Endometrial microvascular endothelial cells (primary cell): ENCODE measurements around the gene MAPRE2. TPM values are rescaled to one million over a fixed set of nuclear protein-coding genes. Genes with fewer than 3 reads are reported as not detected.

Source experiments
- in situ Hi-C: cut with HindIII; loops from 2 replicates; pipeline ENCODE4 v1.10.0; 2017; ENCODE audit warnings: low sequenced_read_pairs, low pct_unique_long_range_greater_than_20kb; ENCODE audit errors: inconsistent ontology term
- total RNA-seq: library from RNA; depleted of rRNA; stranded (reverse); fragments of >200 nt; gene quantifications from one replicate; pipeline ENCODE4 v1.2.3, GENCODE V29; 2015; ENCODE audit errors: inconsistent ontology term

The MAPRE2 gene
- total RNA-seq, 1 donor from 2014 or later = 64.9 TPM

- in situ Hi-C loops = no loop called here
Measured at GRCh38 chr18:35110059-35110458, 68.8 kb downstream of the MAPRE2 start.

DNA sequence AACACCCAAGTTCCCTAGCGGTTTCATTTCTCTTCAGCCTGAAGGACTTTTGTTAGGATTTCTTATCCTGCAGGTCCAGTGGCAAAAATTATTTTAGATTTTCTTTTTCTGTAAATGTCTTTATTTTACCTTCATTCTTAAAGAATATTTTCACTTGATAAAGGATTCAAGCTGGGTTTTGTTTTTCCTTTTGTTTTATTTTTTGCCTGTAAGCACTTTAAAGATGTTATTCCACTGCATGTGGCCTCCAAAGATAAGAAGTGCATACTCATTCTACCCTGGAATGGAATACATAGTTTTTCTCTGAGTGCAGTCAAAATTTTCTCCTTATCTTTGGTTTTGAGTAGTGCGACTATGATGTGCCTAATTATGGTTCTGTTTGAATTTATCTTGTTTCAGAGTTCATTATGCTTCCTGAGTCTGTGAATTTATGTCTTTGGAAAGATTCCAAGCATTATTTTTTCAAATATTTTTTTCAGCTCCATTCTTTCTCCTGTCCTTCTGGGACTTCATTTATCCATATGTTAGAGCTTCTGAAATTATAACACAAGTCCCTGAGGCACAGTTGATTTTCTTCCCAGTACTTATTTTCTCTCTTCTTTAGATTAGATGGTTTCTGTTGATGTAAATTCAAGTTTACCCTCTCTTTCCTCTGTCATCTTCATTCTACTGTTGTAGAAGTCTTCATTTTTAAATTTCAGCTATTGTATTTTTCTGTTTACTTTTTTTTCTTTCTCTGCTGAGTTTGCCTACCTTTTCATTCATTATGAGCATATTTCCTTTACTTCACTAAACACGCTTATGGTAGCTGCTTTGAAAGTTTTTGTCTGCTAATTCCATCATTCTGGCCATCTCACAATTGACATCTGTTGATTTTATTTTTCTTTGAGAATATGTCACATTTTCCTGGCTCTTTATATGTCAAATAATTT is 69.6 kb downstream of the MAPRE2 start:
- in situ Hi-C loops = no loop called here

- in situ Hi-C loops = no loop called here
Measured at GRCh38 chr18:35112696-35113095, 71.5 kb downstream of the MAPRE2 start.

- in situ Hi-C loops = no loop called here
Measured at GRCh38 chr18:35114305-35114704, 73.1 kb downstream of the MAPRE2 start.

GRCh38 chr18:35116784-35117318 is 75.6 kb downstream of the MAPRE2 start:
- in situ Hi-C loops = no loop called here

GRCh38 chr18:35117372-35117771 is 76.2 kb downstream of the MAPRE2 start:
- in situ Hi-C loops = no loop called here

- in situ Hi-C loops = no loop called here
Measured at GRCh38 chr18:35117951-35118411, 76.8 kb downstream of the MAPRE2 start.

- in situ Hi-C loops = no loop called here
Measured at GRCh38 chr18:35118641-35119040, 77.4 kb downstream of the MAPRE2 start.

DNA sequence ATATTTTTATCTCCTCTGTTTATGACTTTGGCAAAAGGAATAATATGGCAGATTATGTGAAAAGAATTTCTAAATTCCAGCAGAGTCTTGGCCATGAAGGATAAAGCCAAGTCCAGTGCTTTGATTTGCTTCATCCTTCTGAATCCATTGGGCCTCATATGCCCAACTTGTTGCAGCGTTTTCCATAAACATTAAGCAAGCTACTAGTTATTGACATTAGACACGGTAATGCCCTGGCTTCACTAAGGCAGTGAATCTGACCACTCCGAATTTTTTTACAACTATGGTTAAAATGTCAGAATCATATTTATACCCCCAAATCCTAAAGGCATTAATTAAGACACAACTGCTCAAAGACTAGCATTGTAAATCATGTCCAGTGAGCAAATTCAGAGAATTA is 79.8 kb downstream of the MAPRE2 start:
- in situ Hi-C loops = no loop called here

GRCh38 chr18:35121531-35121930 is 80.3 kb downstream of the MAPRE2 start:
- in situ Hi-C loops = no loop called here

GRCh38 chr18:35122586-35123224 is 81.5 kb downstream of the MAPRE2 start:
- in situ Hi-C loops = no loop called here

- in situ Hi-C loops = no loop called here
Measured at GRCh38 chr18:35123811-35124210, 82.6 kb downstream of the MAPRE2 start.

DNA sequence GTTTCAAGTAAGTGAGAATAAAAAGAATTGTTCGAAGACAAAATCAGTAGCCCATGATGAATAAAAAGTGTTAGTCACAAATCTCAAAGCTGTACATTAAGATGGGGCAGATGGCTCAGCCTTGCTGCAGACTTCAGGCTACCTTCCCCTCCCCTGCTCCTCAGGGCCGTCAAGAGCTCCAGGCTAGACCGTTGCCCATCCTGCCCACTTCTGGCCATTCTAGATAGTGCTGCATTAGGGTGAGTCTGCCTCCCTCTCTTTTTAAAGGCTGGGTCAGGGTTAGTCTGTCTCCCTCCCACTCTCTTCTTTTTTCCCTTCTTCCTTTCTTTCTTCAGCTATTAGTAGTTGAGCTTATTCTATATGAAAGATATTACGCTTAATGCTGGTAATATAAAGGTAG is 86.0 kb downstream of the MAPRE2 start:
- in situ Hi-C loops = no loop called here

- in situ Hi-C loops = no loop called here
Measured at GRCh38 chr18:35128675-35129074, 87.5 kb downstream of the MAPRE2 start.

DNA sequence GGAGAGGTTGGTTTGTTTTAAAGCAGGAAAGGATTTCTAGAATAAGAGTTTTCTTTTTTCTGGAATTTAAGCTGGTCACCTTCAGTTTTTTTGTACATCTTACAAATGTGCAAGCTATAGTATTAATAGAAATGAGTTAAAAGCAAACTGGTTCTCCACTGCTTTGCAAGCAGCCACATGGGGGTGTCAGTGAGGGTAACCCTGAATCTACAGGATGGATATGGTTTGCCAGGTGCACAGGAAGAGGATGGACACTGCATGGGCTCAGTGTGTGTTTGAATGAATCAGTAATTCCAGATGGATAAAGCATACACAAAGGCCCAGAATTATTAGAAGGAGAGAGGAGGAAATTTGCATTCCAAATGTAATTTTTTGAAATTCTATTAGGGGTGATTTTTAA is 89.0 kb downstream of the MAPRE2 start:
- in situ Hi-C loops = no loop called here

GRCh38 chr18:35131387-35132020 is 90.3 kb downstream of the MAPRE2 start:
- in situ Hi-C loops = no loop called here

- in situ Hi-C loops = no loop called here
Measured at GRCh38 chr18:35132021-35132902, 91.0 kb downstream of the MAPRE2 start.

DNA sequence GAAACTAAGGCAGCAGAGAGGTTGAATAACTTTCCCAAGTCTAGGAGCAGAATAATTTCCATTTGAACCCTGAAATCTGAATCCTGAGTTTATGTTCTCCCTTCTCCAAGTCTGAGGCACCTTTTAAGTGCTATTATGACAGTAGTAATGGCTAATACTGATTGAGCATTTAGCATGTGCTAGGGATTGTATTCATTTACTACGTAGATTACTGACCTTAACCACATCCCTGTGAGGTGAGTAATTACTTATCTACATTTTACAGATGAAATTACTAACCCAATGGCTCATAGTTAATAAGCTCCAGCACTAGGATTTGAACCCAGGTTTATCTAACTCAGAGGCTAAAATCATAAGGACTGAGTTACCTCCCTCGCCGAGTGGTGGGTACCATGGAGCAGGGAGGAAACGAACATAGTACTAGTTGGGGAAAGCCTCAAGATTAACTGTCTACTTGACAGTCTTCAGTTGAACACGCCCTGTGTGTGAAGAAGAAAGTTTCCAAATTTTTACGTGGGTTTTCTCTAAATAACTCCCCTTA is 93.0 kb downstream of the MAPRE2 start:
- in situ Hi-C loops = no loop called here
